ENCODE results near the gene AK9. TPM values are rescaled to one million over a fixed set of nuclear protein-coding genes. Genes with fewer than 3 reads are reported as not detected.

AK9 gene
- total and polyA plus RNA-seq, 2 experiments from 2014 or later, result 10.1 to 15.2 TPM

- no peaks in the 10 kb centered on the region for H3K9me3 ChIP-seq (ENCODE audit: low read depth)
- H3K4me2 ChIP-seq, result peak overlapping the region; percentile 74
- WGBS (ENCODE audit: low lambda C conversion rate, missing lambda C conversion rate), result 79% methylated on average over 4 of the region's 4 CpGs
- no peaks in the 10 kb centered on the region for H4K20me1 ChIP-seq (ENCODE audit: insufficient read depth, poor library complexity, severe bottlenecking)
- no peak overlapping the region for H3K4me3 ChIP-seq
- H3K27me3 ChIP-seq, result no peaks in the 10 kb centered on the region
- DNase-seq (ENCODE audit: low spot score), result no peak
- peaks cover 2% of the 10 kb centered on the region for H3K79me2 ChIP-seq
- TF ChIP-seq, protein P1, sequence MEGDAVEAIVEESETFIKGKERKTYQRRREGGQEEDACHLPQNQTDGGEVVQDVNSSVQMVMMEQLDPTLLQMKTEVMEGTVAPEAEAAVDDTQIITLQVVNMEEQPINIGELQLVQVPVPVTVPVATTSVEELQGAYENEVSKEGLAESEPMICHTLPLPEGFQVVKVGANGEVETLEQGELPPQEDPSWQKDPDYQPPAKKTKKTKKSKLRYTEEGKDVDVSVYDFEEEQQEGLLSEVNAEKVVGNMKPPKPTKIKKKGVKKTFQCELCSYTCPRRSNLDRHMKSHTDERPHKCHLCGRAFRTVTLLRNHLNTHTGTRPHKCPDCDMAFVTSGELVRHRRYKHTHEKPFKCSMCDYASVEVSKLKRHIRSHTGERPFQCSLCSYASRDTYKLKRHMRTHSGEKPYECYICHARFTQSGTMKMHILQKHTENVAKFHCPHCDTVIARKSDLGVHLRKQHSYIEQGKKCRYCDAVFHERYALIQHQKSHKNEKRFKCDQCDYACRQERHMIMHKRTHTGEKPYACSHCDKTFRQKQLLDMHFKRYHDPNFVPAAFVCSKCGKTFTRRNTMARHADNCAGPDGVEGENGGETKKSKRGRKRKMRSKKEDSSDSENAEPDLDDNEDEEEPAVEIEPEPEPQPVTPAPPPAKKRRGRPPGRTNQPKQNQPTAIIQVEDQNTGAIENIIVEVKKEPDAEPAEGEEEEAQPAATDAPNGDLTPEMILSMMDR (IDR thresholded peaks at IDR 0.05; ENCODE audit: poor library complexity), result no peak
- no peak for TF ChIP-seq EZH2 (IDR thresholded peaks at IDR 0.05; ENCODE audit: borderline replicate concordance)
- no peak for TF ChIP-seq EZH2phosphoT487 (IDR thresholded peaks at IDR 0.05; ENCODE audit: low read depth, severe bottlenecking, unreplicated experiment)
- H3K9me2 ChIP-seq (replicated peaks; ENCODE audit: insufficient read depth), result no peaks in the 10 kb centered on the region
- H3K27ac ChIP-seq, result no peak overlapping the region
- no peaks in the 10 kb centered on the region for H3K36me3 ChIP-seq (replicated peaks; ENCODE audit: insufficient read depth, low read depth)
- H2AFZ ChIP-seq, result no peak overlapping the region
- peaks cover 11% of the 10 kb centered on the region for H3K4me1 ChIP-seq (ENCODE audit: insufficient read depth)
Measured at GRCh38 chr6:109678240-109678639, 12.8 kb downstream of the AK9 start.

DNA sequence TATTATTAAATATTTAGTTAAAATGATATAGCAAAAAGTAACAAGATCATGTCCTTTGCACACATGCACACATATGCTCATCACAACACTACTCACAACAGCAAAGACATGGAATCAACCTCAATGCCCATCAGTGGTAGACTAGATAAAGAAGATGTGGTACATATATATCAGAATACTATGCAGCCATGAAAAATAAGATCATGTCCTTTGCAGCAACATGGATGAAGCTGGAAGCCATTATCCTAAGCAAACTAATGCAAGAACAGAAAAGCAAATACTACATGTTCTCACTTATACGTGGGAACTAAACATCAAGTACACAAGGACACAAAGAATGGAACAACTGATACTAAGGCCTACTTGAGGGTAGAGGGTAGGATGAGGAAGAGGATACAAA lies 14.3 kb downstream of the AK9 start:
- H3K9me2 ChIP-seq (replicated peaks; ENCODE audit: insufficient read depth), result no peaks in the 10 kb centered on the region
- H4K20me1 ChIP-seq (ENCODE audit: insufficient read depth, poor library complexity, severe bottlenecking), result no peaks in the 10 kb centered on the region
- no peaks in the 10 kb centered on the region for H3K27me3 ChIP-seq
- TF ChIP-seq EZH2phosphoT487 (IDR thresholded peaks at IDR 0.05; ENCODE audit: low read depth, severe bottlenecking, unreplicated experiment) (no peak), EZH2 (IDR thresholded peaks at IDR 0.05; ENCODE audit: borderline replicate concordance) (no peak)
- TF ChIP-seq, protein P1 (IDR thresholded peaks at IDR 0.05; ENCODE audit: poor library complexity), result no peak
- DNase-seq (ENCODE audit: low spot score), result no peak
- H3K4me1 ChIP-seq (ENCODE audit: insufficient read depth), result peaks cover 11% of the 10 kb centered on the region
- no peak overlapping the region for H3K4me2 ChIP-seq
- peaks cover 2% of the 10 kb centered on the region for H3K79me2 ChIP-seq
- WGBS (ENCODE audit: low lambda C conversion rate, missing lambda C conversion rate), result 89% methylated on average over 1 of the region's 1 CpG
- no peaks in the 10 kb centered on the region for H3K9me3 ChIP-seq (ENCODE audit: low read depth)
- no peak overlapping the region for H2AFZ ChIP-seq
- no peaks in the 10 kb centered on the region for H3K36me3 ChIP-seq (replicated peaks; ENCODE audit: insufficient read depth, low read depth)
- no peak overlapping the region for H3K4me3 ChIP-seq
- no peak overlapping the region for H3K27ac ChIP-seq

DNA sequence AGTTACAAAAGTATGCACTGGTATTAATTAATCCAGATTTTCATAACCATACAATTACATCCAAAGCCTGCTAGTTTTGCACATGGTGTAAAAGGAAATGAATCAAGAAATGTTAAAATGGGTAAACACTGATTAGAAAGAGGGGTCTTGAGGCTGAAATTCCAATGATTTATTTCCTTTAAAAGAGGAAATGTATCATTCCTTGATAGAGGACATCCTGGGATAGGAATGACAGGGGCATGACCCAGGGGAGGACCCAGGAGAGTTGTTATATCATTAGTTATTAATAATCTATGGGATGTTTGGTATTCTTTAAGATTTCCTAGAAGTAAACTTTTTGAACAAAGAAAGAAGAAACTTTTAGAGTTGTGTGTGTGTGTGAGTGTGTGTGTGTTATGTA lies 18.2 kb downstream of the AK9 start:
- Histone ChIP-seq H3K4me1 (ENCODE audit: insufficient read depth) (no peaks in the 10 kb centered on the region), H3K4me2 (no peak overlapping the region), H3K9me3 (ENCODE audit: low read depth) (no peaks in the 10 kb centered on the region), H3K4me3 (no peak overlapping the region), H3K27me3 (no peaks in the 10 kb centered on the region), H3K36me3 (replicated peaks; ENCODE audit: insufficient read depth, low read depth) (no peaks in the 10 kb centered on the region), H3K27ac (no peak overlapping the region), H3K9me2 (replicated peaks; ENCODE audit: insufficient read depth) (no peaks in the 10 kb centered on the region), H2AFZ (no peak overlapping the region), H4K20me1 (ENCODE audit: insufficient read depth, poor library complexity, severe bottlenecking) (no peaks in the 10 kb centered on the region), H3K79me2 (peaks cover 1% of the 10 kb centered on the region)
- DNase-seq (ENCODE audit: low spot score), result no peak
- TF ChIP-seq EZH2 (IDR thresholded peaks at IDR 0.05; ENCODE audit: borderline replicate concordance), result no peak
- TF ChIP-seq EZH2phosphoT487 (IDR thresholded peaks at IDR 0.05; ENCODE audit: low read depth, severe bottlenecking, unreplicated experiment), result no peak
- TF ChIP-seq, protein P1 (IDR thresholded peaks at IDR 0.05; ENCODE audit: poor library complexity), result no peak

- Histone ChIP-seq H3K36me3 (replicated peaks; ENCODE audit: insufficient read depth, low read depth) (no peaks in the 10 kb centered on the region), H3K4me3 (no peak overlapping the region), H4K20me1 (ENCODE audit: insufficient read depth, poor library complexity, severe bottlenecking) (no peaks in the 10 kb centered on the region), H3K27ac (no peak overlapping the region), H3K4me1 (ENCODE audit: insufficient read depth) (no peaks in the 10 kb centered on the region), H3K79me2 (no peaks in the 10 kb centered on the region), H3K27me3 (no peaks in the 10 kb centered on the region), H3K9me3 (ENCODE audit: low read depth) (no peaks in the 10 kb centered on the region), H3K4me2 (no peak overlapping the region), H3K9me2 (replicated peaks; ENCODE audit: insufficient read depth) (no peaks in the 10 kb centered on the region), H2AFZ (no peak overlapping the region)
- TF ChIP-seq EZH2 (IDR thresholded peaks at IDR 0.05; ENCODE audit: borderline replicate concordance) (no peak), EZH2phosphoT487 (IDR thresholded peaks at IDR 0.05; ENCODE audit: low read depth, severe bottlenecking, unreplicated experiment) (no peak)
- TF ChIP-seq, protein P1 (IDR thresholded peaks at IDR 0.05; ENCODE audit: poor library complexity), result no peak
- WGBS (ENCODE audit: low lambda C conversion rate, missing lambda C conversion rate), result 77% methylated on average over 1 of the region's 1 CpG
- no peak for DNase-seq (ENCODE audit: low spot score)
Measured at GRCh38 chr6:109672175-109672574, 18.8 kb downstream of the AK9 start.

Data from hepatocyte (in vitro differentiated cells).